ENCODE measurements around the gene NLRP6.
"Not testable (repeated sequence)": the region's sequence is repeated elsewhere in the genome, so short reads cannot be mapped to it uniquely, and the experiment has no call there.

The NLRP6 gene

DNA sequence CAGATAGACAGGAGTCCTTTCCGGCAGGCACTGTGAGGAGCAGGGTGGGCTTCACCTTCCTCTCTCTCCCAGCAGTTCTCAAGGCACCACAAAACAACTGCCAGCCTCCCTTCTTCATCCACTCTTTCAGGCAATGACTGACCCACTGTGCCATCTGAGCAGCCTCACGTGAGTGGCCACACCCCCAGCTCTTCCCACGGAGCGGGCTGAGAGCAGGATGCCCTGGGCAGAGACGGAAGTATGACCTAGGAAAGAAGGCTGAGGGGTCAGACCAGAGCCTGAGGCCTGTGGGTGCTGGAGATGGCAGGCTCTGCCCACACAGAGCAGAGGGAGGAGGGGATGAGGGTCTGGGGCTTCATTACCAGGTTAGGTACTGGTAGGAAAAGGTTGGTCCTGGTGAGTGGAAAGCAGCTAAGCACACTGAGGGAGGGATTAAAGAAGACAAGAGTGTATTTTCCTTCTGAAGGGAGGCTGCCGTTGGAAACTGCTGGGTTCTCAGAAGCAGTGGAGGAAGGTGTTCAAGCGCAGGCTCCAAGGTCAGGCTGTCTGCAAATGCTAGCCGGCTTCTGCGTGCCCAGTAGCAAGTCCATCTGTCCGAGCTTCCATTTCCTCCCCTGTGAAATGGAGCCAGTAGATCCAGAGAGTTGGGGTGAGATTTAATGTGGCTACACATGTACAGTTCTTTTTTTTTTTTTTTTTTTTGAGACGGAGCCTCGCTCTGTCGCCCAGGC, 4.6 kb downstream of the NLRP6 start:
- DNase-seq: no peak

- DNase-seq: no peak
Measured at GRCh38 chr11:283405-284104, 5.3 kb downstream of the NLRP6 start.

- DNase-seq: no peak
Measured at GRCh38 chr11:284105-285020, 6.2 kb downstream of the NLRP6 start.

GRCh38 chr11:285021-285893, 7.0 kb downstream of the NLRP6 start:
- DNase-seq: no peak

DNA sequence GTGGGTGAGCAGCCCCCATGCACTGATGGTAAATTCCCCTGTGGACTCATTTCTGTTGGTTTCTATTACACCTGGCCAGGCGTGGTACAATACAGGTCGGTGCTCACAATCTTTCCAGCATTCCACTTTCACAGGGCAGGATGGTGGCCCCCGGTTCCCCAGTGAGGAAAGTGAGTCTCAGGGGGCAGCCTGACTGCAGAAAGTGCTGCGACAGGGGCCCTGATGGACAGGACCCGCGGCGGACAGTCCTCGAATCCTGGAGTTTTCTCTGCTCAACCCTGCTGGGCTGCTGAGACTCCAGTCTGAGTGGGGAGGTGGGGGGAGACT, 7.7 kb downstream of the NLRP6 start:
- no peak for DNase-seq

- DNase-seq: not testable (repeated sequence)
Measured at GRCh38 chr11:286977-287820, 9.0 kb downstream of the NLRP6 start.

- no peak for DNase-seq
Measured at GRCh38 chr11:287821-288477, 9.7 kb downstream of the NLRP6 start.

DNA sequence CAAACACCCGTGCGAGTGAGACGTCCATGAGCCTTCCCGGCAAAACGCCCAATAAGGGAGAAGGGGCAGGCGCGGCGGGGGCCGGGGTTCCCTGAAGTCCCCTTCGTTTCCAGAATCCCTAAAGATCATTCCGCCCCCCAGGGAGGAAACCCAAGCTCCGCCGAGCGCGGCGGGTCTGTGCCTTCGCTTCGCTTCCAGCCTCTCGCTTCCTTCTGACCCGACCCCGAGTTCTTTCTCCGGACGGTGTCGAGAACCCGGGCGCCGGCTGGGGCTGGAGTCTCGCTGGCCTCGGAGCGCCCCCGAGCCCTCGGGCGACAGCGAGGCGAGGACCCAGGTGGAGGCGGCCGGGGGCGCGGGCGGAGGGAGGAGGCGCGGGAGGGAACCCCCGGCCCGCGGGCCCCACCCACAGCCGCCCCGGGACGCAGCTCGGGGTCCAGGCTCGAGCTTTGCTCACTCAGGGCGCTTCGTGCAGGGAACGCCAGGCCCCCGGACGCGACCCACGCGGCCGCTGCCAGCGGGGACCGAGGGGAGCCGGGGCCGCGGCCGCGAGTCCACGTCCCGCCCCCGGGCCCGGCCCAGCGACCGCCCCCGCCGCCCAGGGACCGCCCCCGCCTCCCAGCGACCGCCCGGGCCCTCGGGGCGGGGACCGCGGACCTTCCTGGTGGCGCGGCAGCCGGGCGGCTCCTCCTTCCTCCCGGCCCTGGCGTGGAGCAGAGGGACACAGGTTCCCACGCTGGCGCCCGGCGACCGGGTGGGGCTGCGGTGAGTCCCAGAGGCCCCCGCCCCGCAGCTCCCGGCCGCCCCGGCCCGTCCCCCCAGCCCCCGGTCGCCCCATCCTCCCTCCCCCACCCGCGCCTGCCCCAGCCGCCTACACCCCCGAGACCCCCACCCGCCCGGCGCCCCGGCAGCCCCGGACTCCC, 10.5 kb downstream of the NLRP6 start, which contains the start of gene PGGHG:
Gene PGGHG (plus strand): TSS at position 649 of the 920 bp plus-strand sequence. CDS start 691 bp downstream, outside the sequence.
- peak in 1 of 2 experiments; percentile 36 for DNase-seq

DNA sequence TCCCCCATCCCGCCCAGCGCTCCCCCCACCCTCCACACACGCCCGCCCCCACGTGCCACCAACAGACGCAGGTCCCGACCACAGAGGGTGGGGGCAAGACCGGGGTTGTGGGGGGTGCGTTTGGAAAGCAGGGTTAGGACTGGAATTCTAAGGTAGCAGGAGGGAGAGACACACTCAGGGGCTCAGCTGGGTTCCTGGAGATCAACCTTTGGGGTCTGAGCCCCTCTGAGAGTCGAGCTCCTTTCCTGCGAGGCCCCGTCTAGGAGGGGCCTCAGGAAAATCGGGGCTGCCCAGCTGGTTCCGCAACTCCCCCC, 11.1 kb downstream of the NLRP6 start:
- no peak for DNase-seq

GRCh38 chr11:289712-290620, 11.8 kb downstream of the NLRP6 start:
- DNase-seq: no peak

DNA sequence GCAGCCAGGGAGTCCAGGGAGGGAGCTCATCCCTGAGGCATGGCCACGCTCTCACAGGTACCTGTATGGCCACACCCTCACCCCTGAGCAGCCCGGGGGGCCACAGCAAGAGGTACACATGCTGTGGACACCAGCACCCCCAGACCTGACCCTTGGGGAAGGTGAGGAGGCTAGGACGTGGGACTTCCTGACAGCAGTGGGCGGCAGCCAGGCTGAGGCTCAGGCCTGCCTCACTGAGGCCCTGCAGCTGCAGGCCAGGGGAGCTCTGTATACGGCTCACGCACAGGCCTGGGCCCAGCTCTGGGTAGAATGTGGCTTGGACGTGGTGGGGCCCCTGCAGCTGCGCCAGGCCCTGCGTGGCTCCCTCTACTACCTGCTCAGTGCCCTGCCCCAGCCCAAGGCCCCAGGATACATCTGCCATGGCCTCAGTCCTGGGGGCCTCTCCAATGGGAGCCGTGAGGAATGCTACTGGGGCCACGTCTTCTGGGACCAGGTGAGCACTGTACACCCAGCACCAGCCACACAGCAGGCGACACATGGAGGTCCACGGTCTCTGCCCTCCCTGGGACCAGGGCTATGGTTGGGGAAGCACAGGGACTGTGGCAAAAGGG, 12.5 kb downstream of the NLRP6 start:
- no peak for DNase-seq

GRCh38 chr11:291281-292210, 13.3 kb downstream of the NLRP6 start:
- DNase-seq: no peak

GRCh38 chr11:292211-293121, 14.3 kb downstream of the NLRP6 start:
- no peak for DNase-seq

- no peak for DNase-seq
Measured at GRCh38 chr11:293271-293851, 15.2 kb downstream of the NLRP6 start.

- no peak for DNase-seq
Measured at GRCh38 chr11:293852-294661, 15.8 kb downstream of the NLRP6 start.

Data from NCI-H1930 (cell line).